GM21529 (cell line): Measurements from ENCODE around the gene DENND1B.

Experiments used
- ATAC-seq: cut with Tn5 transposase; IDR thresholded peaks from one replicate; pipeline ENCODE4 v1.9.1; 2021; ENCODE audit not compliant: unreplicated experiment

DENND1B gene

GRCh38 chr1:197638316-197638715 lies 137.0 kb downstream of the DENND1B start:
- no peak for ATAC-seq

- no peak for ATAC-seq
Measured at GRCh38 chr1:197637406-197637805, 137.9 kb downstream of the DENND1B start.

GRCh38 chr1:197633447-197634078 lies 141.7 kb downstream of the DENND1B start:
- no peak for ATAC-seq

GRCh38 chr1:197632651-197633050 lies 142.6 kb downstream of the DENND1B start:
- no peak for ATAC-seq

- ATAC-seq: no peak
Measured at GRCh38 chr1:197632005-197632404, 143.3 kb downstream of the DENND1B start.

GRCh38 chr1:197622371-197622770 lies 152.9 kb downstream of the DENND1B start:
- ATAC-seq: no peak

- no peak for ATAC-seq
Measured at GRCh38 chr1:197621761-197622160, 153.5 kb downstream of the DENND1B start.

GRCh38 chr1:197620714-197621163 lies 154.5 kb downstream of the DENND1B start:
- ATAC-seq: no peak

- no peak for ATAC-seq
Measured at GRCh38 chr1:197619008-197619640, 156.2 kb downstream of the DENND1B start.

GRCh38 chr1:197618061-197618460 lies 157.2 kb downstream of the DENND1B start:
- ATAC-seq: no peak

GRCh38 chr1:197615693-197616011 lies 159.6 kb downstream of the DENND1B start:
- no peak for ATAC-seq

GRCh38 chr1:197614916-197615692 lies 160.2 kb downstream of the DENND1B start:
- peak; percentile 81 for ATAC-seq

- ATAC-seq: no peak
Measured at GRCh38 chr1:197606168-197606845, 169.0 kb downstream of the DENND1B start.

- no peak for ATAC-seq
Measured at GRCh38 chr1:197604302-197604701, 171.0 kb downstream of the DENND1B start.

GRCh38 chr1:197600751-197601150 lies 174.5 kb downstream of the DENND1B start:
- ATAC-seq: no peak

- no peak for ATAC-seq
Measured at GRCh38 chr1:197599789-197600188, 175.5 kb downstream of the DENND1B start.

GRCh38 chr1:197598935-197599334 lies 176.3 kb downstream of the DENND1B start:
- ATAC-seq: no peak

- ATAC-seq: no peak
Measured at GRCh38 chr1:197595304-197595904, 179.9 kb downstream of the DENND1B start.

- ATAC-seq: no peak
Measured at GRCh38 chr1:197590687-197591086, 184.6 kb downstream of the DENND1B start.

GRCh38 chr1:197585809-197586208 lies 189.5 kb downstream of the DENND1B start:
- no peak for ATAC-seq

GRCh38 chr1:197577580-197577979 lies 197.7 kb downstream of the DENND1B start:
- ATAC-seq: no peak
